A673 (cell line): Measurements from ENCODE around the gene NAALADL2. TPM values are rescaled to one million over a fixed set of nuclear protein-coding genes. Genes with fewer than 3 reads are reported as not detected.

Experiments
- BruUV-seq: library from RNA; stranded (reverse); fragments of 400-500 nt; replicated peaks from 2 replicates; lab custom pipeline; 2021; lab: Mats Ljungman, UMichigan
- CTCF ChIA-PET: fragments of 300-600 bp; sonication (Branson Sonifier 250); formaldehyde crosslinking; loops from one replicate; lab custom pipeline; 2022; ENCODE audit warnings: antibody characterized with exemption; lab: Charles Lee
- POLR2A ChIA-PET: fragments of 300-600 bp; sonication (Branson Sonifier 250); formaldehyde crosslinking; loops from one replicate; lab custom pipeline; 2022; ENCODE audit warnings: antibody characterized with exemption; ENCODE audit not compliant: low non-redundant PET; lab: Charles Lee
- DNase-seq: peaks from one replicate; pipeline ENCODE4 v3.0.0-alpha.2; 2015; ENCODE audit warnings: low spot score
- H3K27ac ChIP-seq: fragments of 200-600 bp; sonication (generic); 2 replicates; pipeline ENCODE4 v1.5.1; 2016; ENCODE audit warnings: mixed run types, low read depth, mild to moderate bottlenecking, mixed read lengths, antibody characterized with exemption, low read length; ENCODE audit not compliant: poor library complexity, severe bottlenecking
- H3K27me3 ChIP-seq: fragments of 200-600 bp; sonication (generic); replicated peaks from 2 replicates; pipeline ENCODE4 v1.6.1; 2017; ENCODE audit warnings: mixed run types, low read depth, mild to moderate bottlenecking, mixed read lengths, antibody characterized with exemption, low read length; ENCODE audit not compliant: insufficient read depth, poor library complexity
- H3K36me3 ChIP-seq: fragments of 200-600 bp; sonication (generic); 2 replicates; pipeline ENCODE4 v1.6.1; 2016; ENCODE audit warnings: mixed run types, mild to moderate bottlenecking, mixed read lengths, antibody characterized with exemption, low read length; ENCODE audit not compliant: insufficient read depth, poor library complexity, severe bottlenecking
- H3K4me1 ChIP-seq: fragments of 200-600 bp; sonication (generic); 2 replicates; pipeline ENCODE4 v1.6.1; 2017; ENCODE audit warnings: mixed run types, mild to moderate bottlenecking, mixed read lengths, antibody characterized with exemption, low read length; ENCODE audit not compliant: insufficient read depth, poor library complexity, severe bottlenecking
- H3K4me3 ChIP-seq: fragments of 200-600 bp; sonication (generic); 2 replicates; pipeline ENCODE4 v1.5.1; 2016; ENCODE audit warnings: low read depth, mixed run types, mild to moderate bottlenecking, mixed read lengths, low read length; ENCODE audit not compliant: poor library complexity, severe bottlenecking
- H3K9me3 ChIP-seq: fragments of 200-600 bp; sonication (generic); 2 replicates; pipeline ENCODE4 v1.6.1; 2016; ENCODE audit warnings: mixed run types, low read depth, mild to moderate bottlenecking, mixed read lengths, antibody characterized with exemption, low read length; ENCODE audit not compliant: poor library complexity, severe bottlenecking
- EZH2 ChIP-seq: fragments of 200-600 bp; sonication (generic); IDR thresholded peaks from 2 replicates; pipeline ENCODE4 v1.6.1; 2017; ENCODE audit warnings: borderline replicate concordance, low read depth, mild to moderate bottlenecking, mixed read lengths, antibody characterized with exemption, low read length; ENCODE audit not compliant: poor library complexity, severe bottlenecking
- intact Hi-C: fragments of 100-400 bp; cut with micrococcal nuclease; formaldehyde crosslinking; loops from one replicate; pipeline ENCODE4 v1.10.0; 2022; ENCODE audit not compliant: unreplicated experiment
- microRNA-seq: library from miRNA; unstranded; fragments of <30 nt; microRNA quantifications from one replicate; pipeline ENCODE4 v1.2.0, GENCODE V29; 2021
- total RNA-seq: library from RNA; stranded (reverse); gene quantifications from 2 replicates; pipeline ENCODE4 v1.2.3, GENCODE V29; 2021
- TF ChIP-seq, protein P1 (sequence below): fragments of 300-800, 200-600 bp; sonication (generic); conservative IDR thresholded peaks from 2 replicates; pipeline ENCODE4 v1.5.1; 2017; ENCODE audit warnings: low read depth, mild to moderate bottlenecking, antibody characterized with exemption, low read length, moderate library complexity, mixed read lengths

The NAALADL2 gene
- total RNA-seq, 1 experiment from 2014 or later = 0.64 TPM

DNA sequence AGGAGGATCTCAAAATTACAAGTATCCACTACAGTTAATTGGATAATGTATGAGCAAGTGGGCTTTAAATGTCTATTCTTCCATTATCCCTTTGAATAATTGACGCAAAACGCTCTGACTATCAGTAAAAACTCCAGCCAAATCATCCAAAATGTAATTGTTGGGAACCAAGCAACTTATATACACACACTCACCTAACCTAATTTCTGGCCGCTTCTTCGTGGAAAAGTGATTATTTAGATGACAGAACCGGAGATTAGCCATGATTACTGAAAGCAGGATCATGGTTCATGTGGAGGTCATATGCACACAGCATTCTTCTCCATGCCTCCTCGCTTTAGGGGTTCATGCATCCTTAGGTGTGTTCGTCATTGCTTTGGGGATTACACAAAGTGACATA is 992.4 kb downstream of the NAALADL2 start:
- TF ChIP-seq, protein P1, sequence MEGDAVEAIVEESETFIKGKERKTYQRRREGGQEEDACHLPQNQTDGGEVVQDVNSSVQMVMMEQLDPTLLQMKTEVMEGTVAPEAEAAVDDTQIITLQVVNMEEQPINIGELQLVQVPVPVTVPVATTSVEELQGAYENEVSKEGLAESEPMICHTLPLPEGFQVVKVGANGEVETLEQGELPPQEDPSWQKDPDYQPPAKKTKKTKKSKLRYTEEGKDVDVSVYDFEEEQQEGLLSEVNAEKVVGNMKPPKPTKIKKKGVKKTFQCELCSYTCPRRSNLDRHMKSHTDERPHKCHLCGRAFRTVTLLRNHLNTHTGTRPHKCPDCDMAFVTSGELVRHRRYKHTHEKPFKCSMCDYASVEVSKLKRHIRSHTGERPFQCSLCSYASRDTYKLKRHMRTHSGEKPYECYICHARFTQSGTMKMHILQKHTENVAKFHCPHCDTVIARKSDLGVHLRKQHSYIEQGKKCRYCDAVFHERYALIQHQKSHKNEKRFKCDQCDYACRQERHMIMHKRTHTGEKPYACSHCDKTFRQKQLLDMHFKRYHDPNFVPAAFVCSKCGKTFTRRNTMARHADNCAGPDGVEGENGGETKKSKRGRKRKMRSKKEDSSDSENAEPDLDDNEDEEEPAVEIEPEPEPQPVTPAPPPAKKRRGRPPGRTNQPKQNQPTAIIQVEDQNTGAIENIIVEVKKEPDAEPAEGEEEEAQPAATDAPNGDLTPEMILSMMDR = no peak
- no peak for TF ChIP-seq EZH2
- no peak overlapping the region for H3K4me3 ChIP-seq
- no TSS peak for BruUV-seq
- POLR2A ChIA-PET = no interaction called here
- no peaks in the 10 kb centered on the region for H3K27me3 ChIP-seq
- H3K9me3 ChIP-seq = no peaks in the 10 kb centered on the region
- CTCF ChIA-PET = no interaction called here
- H3K36me3 ChIP-seq = no peaks in the 10 kb centered on the region
- H3K4me1 ChIP-seq = no peaks in the 10 kb centered on the region
- no peak overlapping the region for H3K27ac ChIP-seq
- intact Hi-C loops = no loop called here
- no peak for DNase-seq

DNA sequence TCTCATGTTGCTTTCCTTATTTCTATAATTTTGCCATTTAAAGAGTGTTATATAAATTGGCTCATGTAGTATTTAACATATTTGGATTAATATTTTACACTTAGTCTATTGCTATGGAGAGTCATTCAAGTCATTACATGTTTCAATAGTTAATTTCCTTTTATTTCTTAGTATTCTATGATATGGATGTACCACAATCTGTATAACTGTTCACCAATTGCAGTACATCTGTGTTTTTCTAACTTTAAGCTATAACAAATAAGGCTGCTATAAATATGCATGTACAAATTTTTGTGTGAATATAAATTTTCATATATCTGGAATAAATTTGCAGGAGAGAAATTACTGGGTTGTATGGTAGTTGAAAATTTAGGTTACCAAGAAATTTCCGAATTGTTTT is 993.4 kb downstream of the NAALADL2 start:
- no TSS peak for BruUV-seq
- CTCF ChIA-PET = no interaction called here

DNA sequence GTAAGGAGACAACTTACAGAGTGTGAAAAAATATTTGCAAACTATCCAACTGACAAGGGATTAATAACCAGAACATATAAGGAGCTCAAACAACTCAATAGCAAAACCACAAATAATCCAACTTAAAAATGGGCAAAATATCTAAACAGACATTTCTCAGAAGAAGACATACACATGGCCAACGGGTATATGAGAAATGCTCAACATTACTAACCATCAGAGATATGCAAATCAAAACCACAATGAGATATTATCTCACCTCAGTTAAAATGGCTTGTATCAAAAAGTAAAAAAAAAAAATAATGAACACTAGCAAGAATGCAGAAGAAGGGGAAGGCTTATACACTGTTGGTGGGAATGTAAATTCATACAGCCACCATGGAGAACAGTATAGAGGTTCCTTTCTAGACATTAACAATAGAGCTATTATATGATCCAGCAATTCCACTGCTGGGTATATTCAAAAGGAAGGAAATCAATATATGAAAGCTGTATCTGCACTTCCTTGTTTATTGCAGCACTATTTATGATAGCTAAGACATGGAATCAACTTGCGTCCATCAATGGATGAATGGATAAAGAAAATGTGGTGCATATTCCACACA is 998.6 kb downstream of the NAALADL2 start:
- POLR2A ChIA-PET = no interaction called here
- CTCF ChIA-PET = no interaction called here
- H3K36me3 ChIP-seq = no peaks in the 10 kb centered on the region
- no peak for TF ChIP-seq EZH2
- TF ChIP-seq, protein P1 = no peak
- H3K9me3 ChIP-seq = no peaks in the 10 kb centered on the region
- intact Hi-C loops = no loop called here
- H3K4me3 ChIP-seq = no peak overlapping the region
- H3K27ac ChIP-seq = no peak overlapping the region
- DNase-seq = no peak
- no TSS peak for BruUV-seq
- no peaks in the 10 kb centered on the region for H3K27me3 ChIP-seq
- no peaks in the 10 kb centered on the region for H3K4me1 ChIP-seq

More for the DNA sequence above, 993.4 kb downstream of the NAALADL2 start:
- no peak overlapping the region for H3K27ac ChIP-seq
- intact Hi-C loops = no loop called here
- H3K9me3 ChIP-seq = no peaks in the 10 kb centered on the region
- TF ChIP-seq, protein P1 = no peak
- no peak for TF ChIP-seq EZH2
- no peak overlapping the region for H3K4me3 ChIP-seq
- POLR2A ChIA-PET = no interaction called here
- H3K27me3 ChIP-seq = no peaks in the 10 kb centered on the region
- H3K4me1 ChIP-seq = no peaks in the 10 kb centered on the region
- no peak for DNase-seq
- H3K36me3 ChIP-seq = no peaks in the 10 kb centered on the region

Small RNA genes lying within 50 kb of the gene (microRNA-seq; reads per million reads assigned to microRNA genes)
- gene MIR4789 = not detected
